DMS53 treated with DMSO at 0.1 percent for 48 hours (cell line): ENCODE measurements around the gene SPIN1.

ENCODE experiments used
- DNase-seq: peaks from one replicate; lab custom pipeline; 2025; ENCODE audit not compliant: unreplicated experiment; lab: John Stamatoyannopoulos, UW

SPIN1 gene

DNA sequence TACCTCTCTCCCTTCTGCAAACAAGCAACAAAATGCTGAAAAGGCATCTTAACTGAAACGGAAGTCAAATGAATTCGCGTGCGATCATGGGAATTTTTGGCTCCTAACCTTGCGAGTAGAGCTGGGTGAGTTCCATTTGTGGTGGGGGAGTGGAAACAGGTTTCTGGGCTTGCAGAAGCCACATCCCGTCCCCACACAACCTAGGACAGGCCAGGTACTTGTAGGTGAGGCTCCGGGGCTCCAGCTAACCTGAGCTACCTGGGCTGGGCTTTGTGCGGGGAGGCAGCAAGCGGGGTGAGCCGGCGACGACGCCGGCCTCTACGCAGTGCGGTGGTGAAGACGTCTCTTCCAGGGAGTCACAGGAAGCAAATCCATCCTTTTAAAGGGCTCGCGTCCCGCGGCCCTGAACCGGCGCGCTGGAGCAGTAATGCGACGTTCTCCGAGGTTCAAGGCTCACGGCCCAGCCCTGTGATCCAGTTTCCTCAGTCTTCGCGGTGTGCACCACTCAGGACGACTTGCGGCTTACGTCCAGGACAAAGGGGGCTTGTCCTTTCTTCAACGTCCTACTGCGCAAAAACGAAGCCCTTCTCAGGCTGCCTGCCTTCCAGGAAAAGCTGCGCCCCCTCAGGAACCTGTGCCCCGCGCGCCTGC, 567 bp upstream of the SPIN1 start:
- peak; percentile 78 for DNase-seq

DNA sequence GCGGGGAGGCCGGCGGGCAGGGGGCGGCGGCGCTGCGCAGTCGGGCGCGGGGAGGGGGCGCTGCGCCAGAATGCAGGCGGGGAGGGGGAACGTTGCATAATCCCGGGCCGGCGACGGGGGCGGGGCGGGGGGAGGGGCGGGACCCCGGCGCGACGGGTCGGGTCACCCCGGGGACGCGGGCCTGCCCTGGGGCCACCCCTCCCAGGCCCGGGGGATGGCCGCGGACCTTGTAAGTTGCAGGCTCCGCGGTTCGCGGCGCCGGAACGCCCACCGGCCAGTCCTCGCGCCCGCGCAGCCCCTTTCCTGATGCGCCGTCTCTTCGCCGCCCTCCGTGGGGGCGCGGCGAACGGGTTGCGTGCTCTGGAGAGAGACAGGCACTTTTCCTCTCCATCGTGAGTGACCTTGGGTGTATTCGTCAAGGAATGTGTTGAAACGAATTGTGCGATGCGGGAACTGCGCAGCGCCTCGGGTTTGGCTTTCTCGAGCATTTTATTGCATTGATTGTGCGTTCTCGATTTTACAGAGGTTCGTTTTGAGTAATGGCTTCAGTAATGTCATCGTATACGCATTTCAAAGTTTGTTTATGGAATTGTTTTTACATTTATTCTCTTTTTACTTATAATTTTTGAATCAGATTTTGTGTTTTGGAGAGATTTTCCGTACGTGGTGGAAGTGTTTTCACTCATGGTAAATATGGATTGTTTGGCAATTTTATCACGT, 802 bp downstream of the SPIN1 start:
- no peak for DNase-seq

DNA sequence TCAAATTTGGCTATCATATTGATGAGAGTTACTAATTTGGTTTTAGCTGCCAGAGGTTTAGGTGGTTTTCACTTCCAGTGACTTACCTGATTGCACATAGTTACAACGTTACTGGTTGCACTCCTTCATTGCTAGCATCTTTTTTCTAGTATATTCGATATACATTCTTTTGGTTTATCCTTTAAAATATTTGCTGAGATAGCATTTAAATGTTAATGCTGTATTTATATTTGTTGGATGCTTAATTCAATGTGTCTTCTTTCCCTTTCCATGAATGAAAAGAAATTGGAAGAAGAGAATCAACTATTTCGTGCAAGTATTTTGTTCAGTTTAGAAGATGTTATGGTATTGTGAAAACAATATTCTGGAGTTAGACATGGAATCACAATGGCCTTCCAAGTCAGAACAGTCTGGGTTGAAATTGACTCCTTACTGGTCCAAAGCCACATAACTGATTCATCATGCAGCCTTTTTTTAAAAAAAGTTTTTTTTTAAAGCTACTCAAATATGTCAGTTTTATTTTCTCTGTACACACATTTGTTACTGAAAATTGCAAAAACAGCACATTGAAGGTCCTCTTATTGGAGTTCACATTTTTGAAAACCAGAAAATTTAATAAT, 2.2 kb downstream of the SPIN1 start:
- no peak for DNase-seq

DNA sequence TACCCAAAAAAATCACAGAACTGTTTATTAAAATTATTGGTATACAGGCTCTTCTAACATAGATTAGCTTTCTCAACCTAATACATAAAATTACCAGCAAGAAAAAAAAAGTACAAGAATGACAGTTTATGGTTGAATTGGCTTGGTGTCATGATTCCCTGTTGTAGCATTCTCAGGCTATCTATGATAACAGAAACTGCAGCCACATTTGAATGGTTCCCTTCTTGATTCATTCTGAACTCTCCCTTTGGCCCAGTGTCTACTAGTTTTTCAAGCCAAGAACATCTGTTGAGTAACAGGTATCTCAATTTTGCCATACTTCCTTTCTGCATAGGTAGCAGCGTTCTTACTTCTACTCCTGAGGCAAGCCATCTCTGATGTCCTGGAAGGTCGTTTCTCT, 3.0 kb downstream of the SPIN1 start:
- DNase-seq: no peak

DNA sequence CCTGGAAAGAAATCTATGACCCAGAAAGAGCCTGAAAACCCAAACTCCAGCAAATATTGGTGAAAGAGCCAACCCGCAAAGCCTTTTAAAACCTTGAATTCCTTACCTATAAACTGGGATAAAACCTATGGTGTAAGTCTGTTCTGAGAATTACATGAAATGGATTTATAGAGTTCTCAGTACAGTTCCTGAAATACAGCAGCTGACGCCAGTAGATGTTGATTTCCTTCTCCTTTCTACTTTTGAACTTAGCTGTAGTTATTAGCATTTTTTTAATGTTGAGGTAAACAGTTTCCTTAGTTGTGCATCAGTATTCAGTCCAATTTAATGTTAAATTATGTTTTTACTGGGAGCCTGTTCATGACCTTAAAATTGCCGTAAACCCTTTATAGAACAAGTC, 3.7 kb downstream of the SPIN1 start:
- no peak for DNase-seq

DNA sequence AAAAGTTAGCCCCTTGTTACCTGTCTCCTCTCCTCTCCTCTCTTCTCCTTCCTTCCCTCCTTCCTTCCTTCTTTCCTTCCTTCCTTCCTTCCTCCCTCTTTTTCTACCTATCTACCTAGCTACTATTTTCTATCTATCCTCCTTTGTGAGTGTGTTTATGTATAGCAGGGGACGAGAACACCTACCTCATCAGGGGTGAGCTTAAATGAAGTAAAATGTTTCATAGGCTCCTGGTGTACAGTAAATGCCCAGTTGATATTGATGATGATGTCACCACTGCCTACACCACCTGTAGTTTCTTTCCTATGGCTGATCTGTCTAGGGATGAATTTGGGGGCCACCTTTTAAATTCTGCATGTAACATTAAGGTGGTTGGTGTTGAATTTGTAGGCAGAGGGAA, 4.3 kb downstream of the SPIN1 start:
- DNase-seq: no peak

DNA sequence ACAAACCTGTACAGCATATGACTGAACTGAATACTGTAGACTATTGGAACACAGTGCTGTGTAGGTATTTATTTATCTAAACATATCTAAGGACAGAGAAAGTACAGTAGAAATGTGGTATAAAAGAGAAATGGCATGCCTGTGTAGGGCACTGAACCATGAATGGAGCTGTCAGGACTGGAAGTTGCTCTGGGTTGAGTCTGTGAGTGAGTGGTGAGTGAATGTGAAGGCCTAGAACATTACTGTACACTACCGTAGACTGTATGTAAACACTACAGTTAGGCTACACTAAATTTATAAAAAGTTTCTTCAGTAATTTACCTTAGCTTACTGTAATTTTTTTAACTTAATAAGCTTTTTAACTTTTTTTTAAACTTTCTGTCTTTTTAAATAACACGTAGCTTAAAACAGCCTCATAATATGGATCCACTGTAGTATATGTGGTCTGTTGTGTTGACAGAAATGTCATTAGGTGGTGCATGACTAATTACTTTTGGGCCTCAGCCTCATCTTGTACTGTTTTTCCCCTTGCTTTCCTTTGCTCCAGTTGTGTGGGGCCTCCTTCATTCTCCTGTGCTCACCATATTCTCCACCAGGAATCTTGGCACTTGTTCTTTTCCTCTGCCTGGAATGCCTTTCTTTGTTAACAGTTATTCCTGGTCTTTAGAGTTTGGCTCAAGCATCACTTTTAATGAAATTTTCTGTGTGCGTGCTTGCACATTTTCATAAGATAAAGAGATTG, 8.8 kb downstream of the SPIN1 start:
- no peak for DNase-seq

DNA sequence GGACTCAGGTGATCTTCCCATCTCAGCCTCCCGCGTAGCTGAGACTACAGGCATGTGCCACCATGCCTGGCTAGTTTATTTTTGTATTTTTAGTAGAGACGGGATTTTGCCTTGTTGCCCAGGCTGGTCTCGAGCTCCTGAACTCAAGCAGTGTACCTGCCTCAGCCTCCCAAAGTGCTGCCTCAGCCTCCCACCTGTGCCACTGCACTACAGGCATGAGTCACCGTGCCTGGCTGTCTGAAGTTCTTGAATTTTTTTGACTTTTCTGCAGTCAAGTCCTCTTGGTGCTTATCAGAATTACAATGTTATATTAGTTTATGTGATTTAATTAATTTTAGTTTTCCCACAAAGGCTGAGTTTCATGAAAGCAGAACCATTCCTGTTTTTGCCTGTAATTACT, 9.8 kb downstream of the SPIN1 start:
- no peak for DNase-seq

DNA sequence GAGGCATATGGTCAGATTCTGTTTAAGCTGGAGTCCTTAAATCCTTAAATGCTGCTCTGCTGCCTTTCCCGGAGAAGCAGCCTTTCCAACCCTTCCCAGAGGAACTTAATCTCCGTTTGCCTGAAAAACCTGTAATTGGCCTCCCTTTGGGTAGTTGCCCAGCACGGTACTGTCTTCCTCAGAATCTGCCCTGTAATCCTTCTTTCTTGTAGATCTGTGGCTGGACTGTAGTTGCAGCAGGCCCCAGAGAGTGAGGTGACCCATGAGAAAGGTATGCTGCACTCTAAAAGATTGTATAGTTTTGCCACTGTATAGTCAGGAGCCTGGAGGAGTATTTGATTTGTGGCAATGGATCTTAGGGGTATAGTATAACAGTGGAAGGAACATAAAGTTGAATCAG, 11.7 kb downstream of the SPIN1 start:
- no peak for DNase-seq

DNA sequence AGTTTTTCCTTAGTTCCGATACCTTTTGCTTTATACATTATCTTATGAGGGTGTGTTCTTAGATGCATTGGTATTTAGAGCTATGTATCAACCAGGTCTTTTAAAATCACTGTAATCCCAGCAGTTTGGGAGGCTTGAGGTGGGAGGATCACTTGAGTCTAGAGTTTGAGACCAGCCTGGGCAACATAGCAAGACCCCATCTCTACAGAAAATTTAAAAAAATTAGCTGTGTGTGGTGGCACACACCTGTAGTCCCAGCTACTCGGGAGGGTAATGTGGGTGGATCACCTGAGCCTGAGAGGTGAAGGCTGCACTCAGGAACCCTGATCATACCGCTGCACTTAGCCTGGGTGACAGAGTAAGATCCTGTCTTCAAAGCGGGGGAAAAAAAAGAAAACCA, 15.1 kb downstream of the SPIN1 start:
- DNase-seq: no peak

DNA sequence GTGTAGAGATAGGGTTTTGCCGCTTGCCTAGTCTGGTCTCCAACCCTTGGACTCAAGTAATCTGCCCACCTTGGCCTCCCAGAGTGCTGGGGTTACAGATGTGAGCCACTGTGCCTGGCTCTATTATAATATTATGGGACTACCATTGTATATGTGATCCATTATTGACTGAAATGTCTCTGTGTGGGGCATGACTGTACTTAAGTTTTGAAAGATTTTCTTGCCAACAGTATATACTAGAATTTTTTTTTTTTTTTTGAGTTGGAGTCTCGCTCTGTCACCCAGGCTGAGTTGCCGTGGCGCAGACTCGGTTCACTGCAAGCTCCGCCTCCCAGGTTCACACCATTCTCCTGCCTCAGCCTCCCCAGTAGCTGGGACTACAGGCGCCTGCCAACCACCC, 17.8 kb downstream of the SPIN1 start:
- no peak for DNase-seq

DNA sequence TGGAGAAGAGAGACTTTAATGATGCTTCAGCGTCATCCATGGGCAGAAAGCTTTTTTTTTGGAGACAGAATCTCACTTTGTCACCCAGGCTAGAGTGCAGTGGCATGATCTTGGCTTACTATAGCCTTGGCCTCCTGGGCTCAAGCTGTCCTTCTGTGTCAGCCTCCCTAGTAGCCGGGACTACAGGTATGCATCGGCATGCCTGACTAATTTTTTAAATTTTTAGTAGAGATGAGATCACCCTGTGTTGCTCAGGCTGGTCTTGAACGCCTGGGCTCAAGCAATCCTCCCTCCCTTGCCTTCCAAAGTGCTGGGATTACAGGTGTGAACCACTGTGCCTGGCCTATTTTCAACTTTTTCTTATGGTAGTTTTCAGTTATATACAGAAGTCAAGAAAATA, 23.2 kb downstream of the SPIN1 start:
- DNase-seq: no peak

DNA sequence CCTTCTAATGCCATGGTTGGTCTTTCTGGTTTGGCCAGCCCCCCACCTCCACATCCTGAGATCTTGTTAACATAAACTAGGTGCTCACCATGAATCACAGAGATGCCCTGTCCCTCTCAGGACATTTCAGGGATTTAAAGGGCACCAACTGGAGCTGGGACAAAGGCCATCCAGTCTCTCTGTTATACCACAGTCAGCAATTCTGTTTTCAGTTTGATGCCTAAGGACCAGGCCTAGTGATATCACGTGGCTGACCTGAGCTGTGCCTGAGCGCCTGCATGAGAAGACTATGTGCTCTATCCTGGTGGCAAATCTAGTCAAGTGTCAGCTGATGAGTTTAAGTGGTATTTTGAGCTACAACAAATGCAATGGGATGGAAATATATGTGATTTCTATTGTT, 26.1 kb downstream of the SPIN1 start:
- DNase-seq: no peak

DNA sequence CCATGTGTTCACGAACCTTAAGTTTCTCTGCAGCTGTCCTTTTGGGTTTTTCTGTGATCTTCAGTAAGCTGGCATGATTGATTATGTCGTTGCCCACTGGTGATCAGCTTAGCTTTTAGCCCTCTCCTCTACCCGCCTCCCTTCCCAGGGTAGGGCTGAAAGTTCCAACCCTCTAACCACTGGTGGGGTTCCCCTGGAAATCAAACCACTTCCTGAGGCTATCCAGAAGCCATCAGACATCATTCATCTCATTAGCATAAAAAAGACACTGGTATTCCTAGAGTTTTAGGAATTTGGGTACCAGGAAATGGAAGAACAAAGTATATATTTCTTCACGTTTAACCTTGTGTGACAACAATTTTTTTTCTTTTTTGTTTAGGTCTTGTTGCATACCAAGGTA, 29.8 kb downstream of the SPIN1 start:
- no peak for DNase-seq

DNA sequence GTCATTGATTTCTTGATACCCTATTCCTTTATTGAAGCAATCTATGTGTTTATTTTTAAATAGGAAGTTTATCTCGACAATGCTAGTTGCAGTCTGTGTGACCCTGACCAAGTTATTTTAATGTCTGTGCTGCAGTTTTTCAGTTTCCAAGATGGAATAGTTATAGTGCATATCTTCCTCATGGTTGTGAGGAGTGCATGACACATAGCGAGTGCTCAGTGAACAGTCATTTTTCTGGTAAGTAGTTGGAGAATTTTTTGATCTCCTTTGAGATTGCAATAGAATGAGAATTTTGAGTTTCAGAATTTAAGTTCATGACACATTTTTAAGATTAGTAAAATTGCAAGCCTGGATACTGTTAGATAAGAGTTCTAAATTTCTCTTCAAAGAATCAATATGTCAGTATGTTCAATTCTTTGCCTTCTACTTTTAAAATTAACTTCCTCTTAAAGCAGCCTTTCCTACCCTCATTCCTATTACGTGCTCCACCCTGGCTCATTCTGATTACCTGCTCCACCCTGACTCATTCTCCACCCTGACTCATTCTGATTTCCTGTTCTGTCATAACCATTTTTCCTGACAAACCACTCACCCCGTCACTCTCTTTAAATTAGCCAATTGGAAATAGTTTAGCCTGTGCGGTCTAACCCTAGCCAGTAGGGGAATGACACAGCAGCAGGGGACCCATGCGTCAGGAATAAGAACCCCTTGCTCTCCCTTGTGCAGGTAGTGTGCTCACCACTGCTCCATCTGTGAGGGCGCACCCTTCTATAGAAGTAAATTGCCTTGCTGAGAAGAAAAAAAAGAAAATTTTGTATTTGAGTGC, 30.7 kb downstream of the SPIN1 start:
- DNase-seq: no peak

DNA sequence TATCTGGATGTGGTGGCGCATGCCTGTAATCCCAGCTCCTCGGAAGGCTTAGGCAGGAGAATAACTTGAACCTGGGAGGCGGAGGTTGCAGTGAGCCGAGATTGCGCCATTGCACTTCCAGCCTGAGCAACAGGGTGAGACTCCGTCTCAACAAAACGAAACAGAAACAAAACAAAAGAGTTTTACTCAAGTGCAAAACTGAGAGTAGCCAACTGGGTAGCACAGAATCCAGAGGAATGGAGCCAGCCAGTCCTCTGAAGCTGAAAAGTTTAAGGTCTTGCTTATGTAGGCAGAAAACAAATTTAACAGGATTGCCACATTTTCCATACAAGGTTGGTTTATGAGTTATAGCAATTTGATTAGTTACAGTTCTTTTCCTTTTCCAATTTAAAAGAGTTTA, 32.0 kb downstream of the SPIN1 start:
- no peak for DNase-seq

DNA sequence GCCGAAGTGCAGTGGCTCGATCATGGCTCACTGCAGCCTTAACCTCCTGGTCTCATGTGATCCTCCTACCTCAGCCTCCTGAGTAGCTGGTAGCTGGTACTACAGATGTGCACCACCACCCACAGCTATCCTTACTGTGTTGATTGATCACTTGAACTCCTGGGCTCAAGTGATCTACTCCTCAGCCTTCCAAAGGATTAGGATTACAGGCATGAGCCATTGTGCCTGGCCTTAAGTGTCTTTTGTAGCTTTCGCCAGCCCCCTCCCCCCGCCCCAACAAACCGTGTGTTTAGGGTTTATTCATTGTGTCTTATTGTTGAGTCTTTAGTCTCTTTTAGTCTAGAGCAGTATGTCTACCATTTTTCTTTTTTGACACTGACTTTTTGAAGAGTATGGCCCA, 33.1 kb downstream of the SPIN1 start:
- DNase-seq: no peak

DNA sequence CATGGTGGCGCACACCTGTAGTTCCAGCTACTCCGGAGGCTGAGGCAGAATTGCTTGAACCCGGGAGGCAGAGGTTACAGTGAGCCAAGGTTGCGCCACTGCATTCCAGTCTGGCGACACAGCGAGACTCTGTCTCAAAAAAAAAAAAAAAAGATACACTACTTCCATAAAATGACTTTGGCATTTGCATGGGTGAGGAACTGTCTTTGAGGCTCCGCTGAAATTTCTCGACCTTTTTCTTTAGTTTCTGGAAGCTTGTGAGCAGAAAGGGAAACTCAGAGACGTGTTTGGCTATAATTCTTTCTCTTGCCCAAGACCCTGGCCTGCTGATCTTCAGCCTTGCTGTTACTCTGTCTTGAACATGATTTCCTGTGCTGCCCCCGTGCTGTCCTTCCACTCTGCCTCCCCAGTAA, 37.3 kb downstream of the SPIN1 start:
- no peak for DNase-seq

DNA sequence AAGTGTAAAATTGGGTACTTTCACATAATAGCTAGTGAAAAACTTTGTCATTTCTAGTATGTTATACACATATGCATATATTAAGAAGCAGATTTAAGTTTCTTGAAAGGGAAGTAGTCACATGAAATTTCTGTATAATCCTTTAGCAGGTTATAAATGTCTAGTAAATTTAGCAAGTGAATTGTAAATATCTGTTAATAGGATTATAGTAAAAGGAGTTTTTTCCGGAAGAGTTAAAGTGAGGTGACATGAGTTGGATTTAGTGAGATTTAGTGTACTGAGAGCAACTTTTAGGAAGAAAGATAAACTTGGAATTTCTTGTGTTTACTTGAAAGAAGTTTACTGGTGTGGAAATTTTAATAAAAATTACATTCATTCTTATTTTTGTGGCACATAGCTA, 38.4 kb downstream of the SPIN1 start:
- DNase-seq: no peak

DNA sequence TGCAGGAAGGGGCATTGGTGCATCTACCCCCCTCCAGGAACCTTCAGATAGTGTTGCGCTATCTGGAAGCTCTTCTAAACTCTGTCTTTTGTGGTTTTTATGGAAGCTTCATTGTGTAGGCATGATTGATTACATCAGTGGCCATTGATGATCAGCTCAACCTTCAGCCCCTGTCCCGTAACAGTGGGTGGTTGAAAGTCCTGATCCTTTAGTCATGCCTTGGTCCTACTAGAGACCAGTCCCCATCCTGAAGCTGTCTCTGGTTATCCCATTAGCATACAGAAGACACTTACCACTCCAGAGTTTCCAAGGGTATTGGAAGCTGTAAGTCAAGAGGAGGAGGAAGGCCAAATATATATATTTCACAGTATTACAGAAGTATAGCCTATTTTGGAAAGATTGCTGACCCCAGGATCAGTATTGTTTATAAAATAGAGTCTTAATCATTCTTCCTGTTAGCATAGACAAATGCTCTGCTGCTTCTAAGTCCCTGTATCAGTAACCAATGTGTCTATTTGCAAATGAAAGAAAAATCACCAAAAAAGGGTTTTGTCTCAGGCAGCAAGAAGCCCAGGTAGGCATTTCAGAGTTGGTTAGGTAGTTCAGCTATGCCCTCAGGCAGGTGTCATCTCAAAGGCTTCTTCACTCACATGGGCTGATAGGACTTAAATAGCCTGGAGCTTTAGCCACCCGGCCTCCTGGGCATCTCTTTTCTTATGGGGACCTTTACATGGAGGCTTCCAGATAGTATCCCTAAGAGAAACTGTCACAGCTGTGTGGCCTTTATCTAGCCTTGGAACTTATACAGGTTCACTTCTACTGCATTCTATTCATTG, 41.6 kb downstream of the SPIN1 start:
- no peak for DNase-seq
